HCT116 (cell line): ENCODE data around the gene DLG2.

Experiments used
- CTCF ChIP-seq, 3 experiments: fragments of 200-600 bp in 1 of 3; sonication (generic) in 1 of 3; IDR thresholded peaks in 2 of 3; conservative IDR thresholded peaks in 1 of 3; 2 replicates each; pipeline ENCODE4 v1.5.1; 2012 to 2017; ENCODE audit warnings: low read depth in 2 of 3, low read length in 2 of 3, antibody characterized with exemption in 1 of 3, borderline replicate concordance in 1 of 3, control low read depth in 1 of 3, mild to moderate bottlenecking in 1 of 3, mixed read lengths in 1 of 3, mixed run types in 1 of 3, moderate library complexity in 1 of 3; ENCODE audit not compliant: insufficient read depth in 1 of 3
- JUND ChIP-seq: IDR thresholded peaks from 2 replicates; pipeline ENCODE4 v1.6.1; 2012
- POLR2A ChIP-seq: IDR thresholded peaks from 2 replicates; pipeline ENCODE4 v1.7.0; 2011; ENCODE audit warnings: borderline replicate concordance; ENCODE audit not compliant: insufficient read depth, insufficient read length; ENCODE audit errors: extremely low read depth

DNA sequence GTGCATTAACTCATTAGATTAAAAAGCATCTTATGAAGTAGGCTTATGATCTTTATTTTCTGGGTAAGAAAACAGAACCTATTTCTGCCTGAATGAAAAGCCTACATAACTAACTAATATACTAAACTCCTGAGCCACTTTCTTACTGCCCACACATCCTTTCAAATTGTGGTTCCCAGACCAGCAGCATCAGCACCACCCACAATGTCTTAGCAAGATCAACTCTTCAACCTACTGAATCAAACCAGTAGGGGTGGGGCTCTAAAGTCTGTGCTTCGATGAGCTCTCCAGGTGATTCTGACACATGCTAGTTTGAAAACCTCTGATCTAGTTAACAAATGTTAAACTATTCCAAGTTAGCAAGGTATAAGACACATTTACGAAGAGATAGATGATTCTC lies 462.4 kb downstream of the DLG2 start:
- TF ChIP-seq JUND (no peak), CTCF (IDR thresholded peaks at IDR 0.05 in 2 of 3, conservative IDR thresholded peaks at IDR 0.05 in 1 of 3; ENCODE audit: borderline replicate concordance in 1 of 3, insufficient read depth in 1 of 3, low read depth in 2 of 3, low read length in 2 of 3) (no peak), POLR2A (no peak)
